Osteoblast (primary cell): ENCODE results near the gene GAK. TPM values are rescaled to one million over a fixed set of nuclear protein-coding genes. Genes with fewer than 3 reads are reported as not detected.

ENCODE experiments used
- DNase-seq: peaks from one replicate; pipeline ENCODE4 v3.0.0; 2011; ENCODE audit warnings: low spot score, mixed read lengths; ENCODE audit not compliant: insufficient read length; ENCODE audit errors: missing footprints
- H2AFZ ChIP-seq: 2 replicates; pipeline ENCODE4 v1.6.0; 2011; ENCODE audit warnings: mild to moderate bottlenecking, low read length
- H3K27ac ChIP-seq: 2 replicates; pipeline ENCODE4 v1.5.1; 2011; ENCODE audit warnings: mild to moderate bottlenecking, low read depth, low read length, moderate library complexity
- H3K27me3 ChIP-seq: 2 replicates; pipeline ENCODE4 v1.6.0; 2012; ENCODE audit warnings: mild to moderate bottlenecking, control low read depth, inconsistent platforms, low read length, moderate library complexity; ENCODE audit not compliant: insufficient read depth
- H3K36me3 ChIP-seq: 2 replicates; pipeline ENCODE4 v1.5.1; 2011; ENCODE audit warnings: mild to moderate bottlenecking, low read length, control low read depth, moderate library complexity; ENCODE audit not compliant: insufficient read depth
- H3K4me1 ChIP-seq: 2 replicates; pipeline ENCODE4 v1.5.1; 2011; ENCODE audit warnings: mild to moderate bottlenecking, low read length, control low read depth, moderate library complexity; ENCODE audit not compliant: insufficient read depth
- H3K4me2 ChIP-seq: 2 replicates; pipeline ENCODE4 v1.6.0; 2011; ENCODE audit warnings: mild to moderate bottlenecking, low read length; ENCODE audit not compliant: insufficient read depth
- H3K4me3 ChIP-seq: fragments of 200-600 bp; sonication (generic); 3 replicates; pipeline ENCODE4 v1.5.1; 2012; ENCODE audit warnings: mild to moderate bottlenecking, low read length, inconsistent platforms; ENCODE audit not compliant: insufficient read depth
- H3K79me2 ChIP-seq: 2 replicates; pipeline ENCODE4 v1.6.0; 2012; ENCODE audit warnings: mild to moderate bottlenecking, low read length, control low read depth, inconsistent platforms; ENCODE audit not compliant: insufficient read depth
- H3K9me3 ChIP-seq: 2 replicates; pipeline ENCODE4 v1.5.1; 2011; ENCODE audit warnings: low read depth, low read length, control low read depth
- H4K20me1 ChIP-seq: 2 replicates; pipeline ENCODE4 v1.6.0; 2012; ENCODE audit warnings: mild to moderate bottlenecking, low read length, control low read depth; ENCODE audit not compliant: insufficient read depth
- CTCF ChIP-seq: IDR thresholded peaks from 2 replicates; pipeline ENCODE4 v1.5.1; 2011; ENCODE audit warnings: mild to moderate bottlenecking, low read depth, low read length, moderate library complexity; ENCODE audit errors: extremely low read depth
- total RNA-seq: library from RNA; depleted of rRNA; stranded (reverse); fragments of >200 nt; gene quantifications from 2 replicates; pipeline ENCODE4 v1.2.3, GENCODE V29; 2012

GAK gene
- total RNA-seq, 1 donor: 48.9 TPM

GRCh38 chr4:848803-849477 lies 83.2 kb downstream of the GAK start:
- H3K9me3 ChIP-seq: no peaks in the 10 kb centered on the region
- H3K79me2 ChIP-seq: no peaks in the 10 kb centered on the region
- H3K4me2 ChIP-seq: no peak overlapping the region
- no peaks in the 10 kb centered on the region for H3K27me3 ChIP-seq
- DNase-seq: peak; percentile 73
- no peak for TF ChIP-seq CTCF
- H3K36me3 ChIP-seq: peaks cover 8% of the 10 kb centered on the region
- no peak overlapping the region for H2AFZ ChIP-seq
- no peak overlapping the region for H3K27ac ChIP-seq
- peaks cover 6% of the 10 kb centered on the region for H3K4me1 ChIP-seq
- no peak overlapping the region for H3K4me3 ChIP-seq
- no peaks in the 10 kb centered on the region for H4K20me1 ChIP-seq

GRCh38 chr4:848307-848691 lies 83.8 kb downstream of the GAK start:
- no peak overlapping the region for H3K4me2 ChIP-seq
- no peak overlapping the region for H3K4me3 ChIP-seq
- no peak overlapping the region for H2AFZ ChIP-seq
- H3K9me3 ChIP-seq: no peaks in the 10 kb centered on the region
- H4K20me1 ChIP-seq: no peaks in the 10 kb centered on the region
- peaks cover 7% of the 10 kb centered on the region for H3K36me3 ChIP-seq
- H3K4me1 ChIP-seq: peaks cover 6% of the 10 kb centered on the region
- H3K79me2 ChIP-seq: no peaks in the 10 kb centered on the region
- peak; percentile 87 for DNase-seq
- no peaks in the 10 kb centered on the region for H3K27me3 ChIP-seq
- no peak overlapping the region for H3K27ac ChIP-seq
- no peak for TF ChIP-seq CTCF

GRCh38 chr4:845836-846251 lies 86.3 kb downstream of the GAK start:
- no peak overlapping the region for H3K4me3 ChIP-seq
- H3K79me2 ChIP-seq: no peaks in the 10 kb centered on the region
- peak; percentile 94 for DNase-seq
- H3K4me1 ChIP-seq: peaks cover 6% of the 10 kb centered on the region
- no peak for TF ChIP-seq CTCF
- H3K27ac ChIP-seq: no peak overlapping the region
- no peaks in the 10 kb centered on the region for H4K20me1 ChIP-seq
- no peak overlapping the region for H3K4me2 ChIP-seq
- H3K36me3 ChIP-seq: no peaks in the 10 kb centered on the region
- no peaks in the 10 kb centered on the region for H3K27me3 ChIP-seq
- H3K9me3 ChIP-seq: no peaks in the 10 kb centered on the region
- no peak overlapping the region for H2AFZ ChIP-seq

GRCh38 chr4:845233-845835 lies 86.8 kb downstream of the GAK start:
- no peaks in the 10 kb centered on the region for H4K20me1 ChIP-seq
- H3K9me3 ChIP-seq: no peaks in the 10 kb centered on the region
- DNase-seq: peak; percentile 94
- H3K79me2 ChIP-seq: no peaks in the 10 kb centered on the region
- no peak for TF ChIP-seq CTCF
- no peak overlapping the region for H3K4me3 ChIP-seq
- no peak overlapping the region for H3K27ac ChIP-seq
- H3K4me1 ChIP-seq: peaks cover 6% of the 10 kb centered on the region
- no peaks in the 10 kb centered on the region for H3K36me3 ChIP-seq
- H2AFZ ChIP-seq: no peak overlapping the region
- H3K27me3 ChIP-seq: no peaks in the 10 kb centered on the region
- no peak overlapping the region for H3K4me2 ChIP-seq
